Measurements from ENCODE around the gene MAPKAPK2.

GRCh38 chr1:206637605-206638004, 47.1 kb upstream of the MAPKAPK2 start:
- TF ChIP-seq EZH2 (IDR thresholded peaks at IDR 0.05; ENCODE audit: insufficient read depth, poor library complexity, severe bottlenecking) (no peak), EZH2phosphoT487 (IDR thresholded peaks at IDR 0.05; ENCODE audit: insufficient read depth, low read depth) (no peak)

Data from GM23248 (cell line).